Measurements from ENCODE around the gene FLNC. TPM values are rescaled to one million over a fixed set of nuclear protein-coding genes. Genes with fewer than 3 reads are reported as not detected.

FLNC gene
- total and polyA plus RNA-seq, 9 of the 15 experiments (the other 6 are each of a cell fraction or from before 2014, with no cell fraction given), result 0.90 to 155 (median 28.8) TPM

GRCh38 chr7:128829391-128830166 is 627 bp upstream of the FLNC start (continued):
- TF ChIP-seq, protein P1, sequence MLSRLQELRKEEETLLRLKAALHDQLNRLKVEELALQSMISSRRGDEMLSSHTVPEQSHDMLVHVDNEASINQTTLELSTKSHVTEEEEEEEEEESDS (CRISPR knock-in tag; IDR thresholded peaks at IDR 0.05), result no peak
- TF ChIP-seq YBX1 (IDR thresholded peaks at IDR 0.05) (no peak), SIN3A (IDR thresholded peaks at IDR 0.05; ENCODE audit: borderline replicate concordance in 2 of 2, control insufficient read depth in 1 of 2, low read depth in 2 of 2, low read length in 2 of 2) (no peak), ZNF3 (CRISPR knock-in tag; IDR thresholded peaks at IDR 0.05) (no peak), SMARCA4 (IDR thresholded peaks at IDR 0.05) (peak; percentile 66), CBFB (CRISPR knock-in tag; IDR thresholded peaks at IDR 0.05) (no peak), KLF13 (tag; IDR thresholded peaks at IDR 0.05; ENCODE audit: borderline replicate concordance, low read depth) (no peak), ZNF445 (CRISPR knock-in tag; IDR thresholded peaks at IDR 0.05; ENCODE audit: low read depth) (no peak), HNRNPLL (IDR thresholded peaks at IDR 0.05; ENCODE audit: low read depth, low read length, poor library complexity, severe bottlenecking) (no peak), MAZ (CRISPR knock-in tag; conservative IDR thresholded peaks at IDR 0.05 in 1 of 2, IDR thresholded peaks at IDR 0.05 in 1 of 2) (0 out of 4 replicates have a peak, but pooled peaks of 1 of the 2 experiments have one; percentile 47), ZNF121 (CRISPR knock-in tag; conservative IDR thresholded peaks at IDR 0.05) (no peak), RBM17 (IDR thresholded peaks at IDR 0.05; ENCODE audit: borderline replicate concordance, low read depth, low read length) (no peak), ZNF184 (CRISPR knock-in tag; IDR thresholded peaks at IDR 0.05) (no peak), THRB (CRISPR knock-in tag; conservative IDR thresholded peaks at IDR 0.05) (no peak), ZNF232 (CRISPR knock-in tag; IDR thresholded peaks at IDR 0.05) (no peak), SAP30 (IDR thresholded peaks at IDR 0.05; ENCODE audit: borderline replicate concordance, insufficient read depth, low read depth, low read length, poor library complexity, severe bottlenecking) (no peak), CBX5 (IDR thresholded peaks at IDR 0.05; ENCODE audit: borderline replicate concordance, low read depth) (no peak)
- TF ChIP-seq, protein P2, sequence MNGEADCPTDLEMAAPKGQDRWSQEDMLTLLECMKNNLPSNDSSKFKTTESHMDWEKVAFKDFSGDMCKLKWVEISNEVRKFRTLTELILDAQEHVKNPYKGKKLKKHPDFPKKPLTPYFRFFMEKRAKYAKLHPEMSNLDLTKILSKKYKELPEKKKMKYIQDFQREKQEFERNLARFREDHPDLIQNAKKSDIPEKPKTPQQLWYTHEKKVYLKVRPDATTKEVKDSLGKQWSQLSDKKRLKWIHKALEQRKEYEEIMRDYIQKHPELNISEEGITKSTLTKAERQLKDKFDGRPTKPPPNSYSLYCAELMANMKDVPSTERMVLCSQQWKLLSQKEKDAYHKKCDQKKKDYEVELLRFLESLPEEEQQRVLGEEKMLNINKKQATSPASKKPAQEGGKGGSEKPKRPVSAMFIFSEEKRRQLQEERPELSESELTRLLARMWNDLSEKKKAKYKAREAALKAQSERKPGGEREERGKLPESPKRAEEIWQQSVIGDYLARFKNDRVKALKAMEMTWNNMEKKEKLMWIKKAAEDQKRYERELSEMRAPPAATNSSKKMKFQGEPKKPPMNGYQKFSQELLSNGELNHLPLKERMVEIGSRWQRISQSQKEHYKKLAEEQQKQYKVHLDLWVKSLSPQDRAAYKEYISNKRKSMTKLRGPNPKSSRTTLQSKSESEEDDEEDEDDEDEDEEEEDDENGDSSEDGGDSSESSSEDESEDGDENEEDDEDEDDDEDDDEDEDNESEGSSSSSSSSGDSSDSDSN (IDR thresholded peaks at IDR 0.05; ENCODE audit: borderline replicate concordance in 1 of 2, low read depth in 2 of 2, low read length in 2 of 2), result no peak; a peak in 1 of 4 replicates
- TF ChIP-seq, protein P3, sequence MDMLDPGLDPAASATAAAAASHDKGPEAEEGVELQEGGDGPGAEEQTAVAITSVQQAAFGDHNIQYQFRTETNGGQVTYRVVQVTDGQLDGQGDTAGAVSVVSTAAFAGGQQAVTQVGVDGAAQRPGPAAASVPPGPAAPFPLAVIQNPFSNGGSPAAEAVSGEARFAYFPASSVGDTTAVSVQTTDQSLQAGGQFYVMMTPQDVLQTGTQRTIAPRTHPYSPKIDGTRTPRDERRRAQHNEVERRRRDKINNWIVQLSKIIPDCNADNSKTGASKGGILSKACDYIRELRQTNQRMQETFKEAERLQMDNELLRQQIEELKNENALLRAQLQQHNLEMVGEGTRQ (CRISPR knock-in tag; IDR thresholded peaks at IDR 0.05), result no peak
